ENCODE measurements around the gene FAP. TPM values are rescaled to one million over a fixed set of nuclear protein-coding genes. Genes with fewer than 3 reads are reported as not detected.
A peak's percentile ranks its signal among the peaks of the same experiment; 100 is the strongest.

Gene FAP
- total RNA-seq, 4 donors from 2014 or later: 10.5 to 167 (median 25.9) TPM

DNA sequence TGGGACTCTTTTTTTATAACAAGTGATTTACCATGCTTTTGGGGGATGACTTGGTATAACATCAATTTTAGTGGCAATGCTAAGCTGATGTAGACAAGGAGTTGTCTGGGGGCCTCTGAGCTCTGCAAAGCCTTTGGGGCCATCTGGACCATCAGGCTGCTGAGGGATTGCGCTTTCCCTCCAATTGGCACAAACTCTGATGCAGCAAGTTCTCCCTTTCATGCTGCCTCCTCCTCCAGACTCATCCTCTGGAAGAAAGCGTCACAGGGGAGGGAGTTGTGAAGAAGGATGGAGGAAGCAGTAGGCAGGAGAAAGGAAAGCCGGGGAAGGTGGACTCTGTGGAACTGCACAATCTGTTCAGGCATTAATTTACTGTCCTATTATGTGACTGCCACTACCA is 10.2 kb upstream of the FAP start:
- TF ChIP-seq POLR2A (IDR thresholded peaks at IDR 0.05): no peak
- TF ChIP-seq, protein P1, sequence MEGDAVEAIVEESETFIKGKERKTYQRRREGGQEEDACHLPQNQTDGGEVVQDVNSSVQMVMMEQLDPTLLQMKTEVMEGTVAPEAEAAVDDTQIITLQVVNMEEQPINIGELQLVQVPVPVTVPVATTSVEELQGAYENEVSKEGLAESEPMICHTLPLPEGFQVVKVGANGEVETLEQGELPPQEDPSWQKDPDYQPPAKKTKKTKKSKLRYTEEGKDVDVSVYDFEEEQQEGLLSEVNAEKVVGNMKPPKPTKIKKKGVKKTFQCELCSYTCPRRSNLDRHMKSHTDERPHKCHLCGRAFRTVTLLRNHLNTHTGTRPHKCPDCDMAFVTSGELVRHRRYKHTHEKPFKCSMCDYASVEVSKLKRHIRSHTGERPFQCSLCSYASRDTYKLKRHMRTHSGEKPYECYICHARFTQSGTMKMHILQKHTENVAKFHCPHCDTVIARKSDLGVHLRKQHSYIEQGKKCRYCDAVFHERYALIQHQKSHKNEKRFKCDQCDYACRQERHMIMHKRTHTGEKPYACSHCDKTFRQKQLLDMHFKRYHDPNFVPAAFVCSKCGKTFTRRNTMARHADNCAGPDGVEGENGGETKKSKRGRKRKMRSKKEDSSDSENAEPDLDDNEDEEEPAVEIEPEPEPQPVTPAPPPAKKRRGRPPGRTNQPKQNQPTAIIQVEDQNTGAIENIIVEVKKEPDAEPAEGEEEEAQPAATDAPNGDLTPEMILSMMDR (IDR thresholded peaks at IDR 0.05): no peak
- no peaks in the 10 kb centered on the region for H3K4me1 ChIP-seq
- H3K27ac ChIP-seq: peak overlapping the region; percentile 65 to 68
- no peaks in the 10 kb centered on the region for H3K36me3 ChIP-seq
- H3K27me3 ChIP-seq: no peaks in the 10 kb centered on the region
- intact Hi-C loops (cut with DNase I; ENCODE audit: low total_unique reads): no loop called here
- no peak overlapping the region for H3K4me3 ChIP-seq
- no peak for DNase-seq
- no peaks in the 10 kb centered on the region for H3K9me3 ChIP-seq

DNA sequence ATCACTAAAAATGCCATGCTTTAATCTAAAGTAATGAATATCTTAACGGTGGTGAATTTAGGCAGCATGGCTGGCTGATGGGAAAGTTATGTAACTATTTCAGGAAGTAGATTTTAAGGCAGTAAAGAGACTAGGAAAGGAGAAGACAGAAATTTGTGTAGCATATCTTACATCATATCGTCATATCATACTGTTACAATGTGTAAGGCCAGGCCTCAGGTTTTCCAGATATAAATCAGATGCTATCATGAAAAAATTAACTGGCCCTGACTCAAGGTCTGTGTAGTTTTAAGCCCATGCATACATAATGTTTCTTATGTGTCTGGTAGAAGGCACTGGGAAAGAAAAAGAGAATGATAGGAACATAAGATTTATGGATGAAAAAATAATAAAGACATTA is 8.9 kb upstream of the FAP start:
- Histone ChIP-seq H3K27me3 (no peaks in the 10 kb centered on the region), H3K9me3 (no peaks in the 10 kb centered on the region), H3K27ac (peak overlapping the region in 1 of 2 donors; percentile 28), H3K4me1 (no peaks in the 10 kb centered on the region), H3K4me3 (no peak overlapping the region), H3K36me3 (no peaks in the 10 kb centered on the region)
- TF ChIP-seq POLR2A (IDR thresholded peaks at IDR 0.05): no peak
- TF ChIP-seq, protein P1 (IDR thresholded peaks at IDR 0.05): no peak
- DNase-seq: no peak
- intact Hi-C loops (cut with DNase I; ENCODE audit: low total_unique reads): no loop called here

DNA sequence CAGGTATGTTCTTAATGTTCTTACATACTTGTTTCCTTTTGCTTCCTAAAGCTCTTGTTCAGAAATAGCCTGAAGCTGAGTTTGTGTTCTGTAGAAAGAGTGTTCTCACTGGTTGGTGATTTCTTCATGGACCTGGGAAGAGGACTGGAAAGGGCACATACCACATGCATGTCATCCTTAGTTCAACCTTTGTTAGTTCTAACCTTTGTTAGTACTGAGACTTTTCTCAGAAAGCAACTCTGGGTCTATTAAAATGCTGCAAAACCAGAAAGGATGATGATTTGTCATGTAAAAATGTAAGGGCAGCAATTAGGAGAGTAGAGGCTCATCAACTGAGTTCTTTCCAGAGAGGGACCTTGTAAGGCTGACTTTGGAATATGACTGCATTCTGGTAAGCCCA is 2.5 kb upstream of the FAP start:
- Histone ChIP-seq H3K4me3 (no peak overlapping the region), H3K27ac (peak overlapping the region; percentile 76 to 77), H3K36me3 (no peaks in the 10 kb centered on the region), H3K9me3 (no peaks in the 10 kb centered on the region), H3K4me1 (peaks cover 0 to 7% of the 10 kb centered on the region in 2 donors), H3K27me3 (no peaks in the 10 kb centered on the region)
- DNase-seq: no peak
- no peak for TF ChIP-seq POLR2A (IDR thresholded peaks at IDR 0.05)
- TF ChIP-seq, protein P1 (IDR thresholded peaks at IDR 0.05): no peak
- intact Hi-C loops (cut with DNase I; ENCODE audit: low total_unique reads): no loop called here

DNA sequence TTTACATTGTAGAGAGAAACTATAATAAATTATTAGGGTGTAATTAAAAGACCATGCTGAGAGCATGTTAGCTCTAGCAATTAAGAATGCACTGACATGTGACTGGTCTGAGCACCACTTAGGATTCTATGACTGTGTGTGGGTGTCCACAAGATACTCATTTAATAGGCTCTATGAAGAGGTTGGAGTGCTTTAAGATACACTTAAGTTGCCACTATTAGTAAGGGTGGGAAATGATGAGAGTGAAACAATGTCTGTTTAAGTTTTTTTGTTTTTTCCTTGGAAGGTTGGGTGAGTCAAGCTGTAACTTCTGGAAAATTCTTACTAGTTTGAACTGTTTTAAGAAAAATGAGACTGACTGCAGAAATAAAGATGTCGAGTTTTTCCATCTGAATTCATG is 1.8 kb upstream of the FAP start:
- Histone ChIP-seq H3K4me3 (no peak overlapping the region), H3K27me3 (no peaks in the 10 kb centered on the region), H3K36me3 (no peaks in the 10 kb centered on the region), H3K4me1 (peaks cover 0 to 7% of the 10 kb centered on the region in 2 donors), H3K27ac (peak overlapping the region; percentile 76 to 77), H3K9me3 (no peaks in the 10 kb centered on the region)
- TF ChIP-seq, protein P1 (IDR thresholded peaks at IDR 0.05): no peak
- TF ChIP-seq POLR2A (IDR thresholded peaks at IDR 0.05): no peak
- intact Hi-C loops (cut with DNase I; ENCODE audit: low total_unique reads): no loop called here
- DNase-seq: no peak

DNA sequence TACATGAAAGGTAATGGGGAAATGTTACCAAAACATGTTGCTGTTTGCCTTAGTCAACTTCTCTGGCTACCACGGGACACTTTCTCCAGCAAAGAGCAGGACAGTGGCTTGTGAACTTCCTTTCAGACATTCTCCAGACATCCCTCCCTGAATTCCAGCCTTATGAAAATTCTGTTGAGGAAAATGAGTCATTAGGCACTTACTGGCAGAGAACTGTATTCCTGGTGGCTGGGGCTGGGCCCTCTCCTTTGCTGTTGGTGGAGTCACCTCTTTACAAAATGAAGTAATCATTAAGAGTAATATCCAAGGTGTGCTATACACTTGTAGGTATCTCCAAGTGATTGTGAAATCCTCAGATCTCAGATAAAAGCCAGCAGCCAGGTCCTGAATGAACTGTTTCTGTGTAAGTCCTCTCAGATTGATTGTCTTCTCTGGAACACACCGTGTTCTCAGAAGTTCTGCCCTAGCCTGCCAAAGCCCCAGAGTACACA is 1.3 kb upstream of the FAP start:
- H3K4me3 ChIP-seq: no peak overlapping the region
- H3K36me3 ChIP-seq: no peaks in the 10 kb centered on the region
- TF ChIP-seq POLR2A (IDR thresholded peaks at IDR 0.05): no peak
- TF ChIP-seq, protein P1 (IDR thresholded peaks at IDR 0.05): no peak
- peak overlapping the region; percentile 76 to 77 for H3K27ac ChIP-seq
- intact Hi-C loops (cut with DNase I; ENCODE audit: low total_unique reads): no loop called here
- H3K4me1 ChIP-seq: peaks cover 0 to 7% of the 10 kb centered on the region in 2 donors
- peak; percentile 52 to 68 for DNase-seq
- no peaks in the 10 kb centered on the region for H3K9me3 ChIP-seq
- no peaks in the 10 kb centered on the region for H3K27me3 ChIP-seq
